AG09319 (cell line): Measurements from ENCODE around the gene TNFRSF8.

Source experiments
- DNase-seq: peaks from one replicate; pipeline ENCODE4 v3.0.0-alpha.2; 2010; ENCODE audit warnings: low read depth; ENCODE audit errors: extremely low read depth
- CTCF ChIP-seq: IDR thresholded peaks from 2 replicates; pipeline ENCODE4 v1.5.1; 2011; ENCODE audit warnings: low read depth, mild to moderate bottlenecking, inconsistent platforms, low read length, moderate library complexity

The TNFRSF8 gene

DNA sequence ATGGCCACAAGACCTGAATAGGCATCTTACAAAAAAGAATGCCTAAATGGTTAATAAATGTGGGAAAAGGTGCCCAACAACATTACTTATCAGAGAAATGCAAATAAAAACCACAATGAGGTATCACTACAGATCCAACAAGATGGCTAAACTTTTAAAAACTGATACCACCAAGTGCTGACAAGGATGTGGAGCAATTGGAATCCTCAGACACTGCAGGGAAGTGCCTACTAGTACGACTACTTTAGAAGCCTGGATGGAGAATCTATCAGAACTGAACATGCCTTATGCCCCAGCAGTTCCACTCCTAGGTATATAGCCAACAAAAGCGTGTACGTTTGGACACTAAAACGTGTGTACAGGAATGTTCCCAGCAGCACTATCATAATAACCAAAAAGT is 19.9 kb downstream of the TNFRSF8 start:
- TF ChIP-seq CTCF: no peak
- DNase-seq: no peak

GRCh38 chr1:12083766-12084165 is 20.7 kb downstream of the TNFRSF8 start:
- DNase-seq: no peak
- TF ChIP-seq CTCF: no peak

DNA sequence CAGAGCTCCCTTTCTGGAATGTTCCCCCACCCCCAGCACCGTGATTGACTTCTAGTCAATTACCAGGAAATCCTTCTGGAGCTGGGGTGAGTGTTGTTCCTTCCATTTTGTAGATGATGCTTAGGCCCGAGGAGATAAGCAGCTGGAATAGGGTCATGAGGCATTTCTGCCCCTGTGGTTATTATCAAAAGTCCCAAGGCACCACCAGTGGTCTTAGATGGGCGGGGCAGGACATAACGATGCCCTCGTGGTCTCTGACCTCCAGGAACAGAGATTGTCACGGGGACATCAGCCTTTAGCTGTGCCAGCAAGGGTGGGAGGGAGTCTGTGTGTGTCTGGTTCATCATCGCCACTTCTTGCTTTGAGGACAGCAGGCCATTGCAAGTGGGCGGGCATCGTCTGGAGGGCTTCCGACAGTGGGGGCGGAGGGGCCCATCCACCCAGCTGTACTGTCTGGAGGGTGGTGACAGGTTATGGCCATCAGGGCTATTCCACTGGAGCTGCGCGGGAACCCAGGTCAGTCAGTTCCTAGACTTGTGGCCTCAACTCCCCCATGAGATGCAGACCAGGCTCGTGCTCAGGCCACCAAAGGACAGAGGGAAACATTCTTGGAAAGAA is 22.6 kb downstream of the TNFRSF8 start:
- no peak for TF ChIP-seq CTCF

GRCh38 chr1:12087797-12088314 is 24.8 kb downstream of the TNFRSF8 start:
- no peak for TF ChIP-seq CTCF
- no peak for DNase-seq

More for the DNA sequence above, 22.6 kb downstream of the TNFRSF8 start:
- no peak for DNase-seq

GRCh38 chr1:12088607-12089006 is 25.5 kb downstream of the TNFRSF8 start:
- DNase-seq: no peak
- no peak for TF ChIP-seq CTCF

GRCh38 chr1:12090326-12090725 is 27.2 kb downstream of the TNFRSF8 start:
- no peak for DNase-seq
- TF ChIP-seq CTCF: no peak

DNA sequence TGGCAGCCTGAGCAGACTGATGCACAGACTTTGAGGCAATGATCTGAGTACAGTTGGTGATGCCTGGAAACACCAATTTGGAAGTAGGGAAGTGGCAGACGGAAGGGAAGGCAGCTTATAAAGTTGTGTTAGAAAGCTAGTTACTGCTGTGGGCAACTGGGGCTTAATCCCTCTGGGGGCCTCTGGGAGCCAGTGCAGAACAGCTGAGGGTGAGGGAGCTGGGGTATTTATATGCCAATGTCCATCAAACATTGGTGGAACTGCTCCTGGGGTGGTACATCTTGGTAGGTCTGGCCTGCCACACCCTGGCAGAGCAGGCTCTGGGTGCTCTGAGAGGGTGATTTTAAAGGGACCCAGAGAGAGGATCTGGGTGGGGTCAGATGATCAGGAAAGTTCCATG is 28.1 kb downstream of the TNFRSF8 start:
- TF ChIP-seq CTCF: no peak
- DNase-seq: no peak
